ENCODE results near the gene GABRA4.

Gene GABRA4

GRCh38 chr4:46924789-46925529 lies 68.4 kb downstream of the GABRA4 start:
- no peak for DNase-seq

GRCh38 chr4:46922205-46922604 lies 71.2 kb downstream of the GABRA4 start:
- DNase-seq: no peak

- no peak for DNase-seq
Observed at GRCh38 chr4:46909078-46909477, 84.3 kb downstream of the GABRA4 start, which contains the start of gene COX7B2. Gene COX7B2 (minus strand): TSS chr4:46909245. CDS start chr4:46735192, 174,053 bp downstream.

GRCh38 chr4:46908148-46908547 lies 85.2 kb downstream of the GABRA4 start:
- no peak for DNase-seq

- DNase-seq: no peak
Observed at GRCh38 chr4:46900082-46900481, 93.3 kb downstream of the GABRA4 start.

- DNase-seq: no peak
Observed at GRCh38 chr4:46894826-46895225, 98.6 kb downstream of the GABRA4 start.

- DNase-seq: no peak
Observed at GRCh38 chr4:46890056-46890455, 103.3 kb downstream of the GABRA4 start.

- DNase-seq: no peak
Observed at GRCh38 chr4:46889410-46889809, 104.0 kb downstream of the GABRA4 start.

- DNase-seq: peak; percentile 2
Observed at GRCh38 chr4:46886711-46887110, 106.7 kb downstream of the GABRA4 start.

GRCh38 chr4:46878641-46879040 lies 114.7 kb downstream of the GABRA4 start:
- peak; percentile 77 for DNase-seq

GRCh38 chr4:46874811-46875210 lies 118.6 kb downstream of the GABRA4 start:
- no peak for DNase-seq

- DNase-seq: no peak
Observed at GRCh38 chr4:46870411-46870810, 123.0 kb downstream of the GABRA4 start.

Measured in NCI-H226 (cell line).